ENCODE results near the gene KHK. TPM values are rescaled to one million over a fixed set of nuclear protein-coding genes. Genes with fewer than 3 reads are reported as not detected.
A peak's percentile ranks its signal among the peaks of the same experiment; 100 is the strongest.
"Not testable (repeated sequence)": the region's sequence is repeated elsewhere in the genome, so short reads cannot be mapped to it uniquely, and the experiment has no call there.

The KHK gene
- total RNA-seq, 1 donor from 2014 or later: 2.4 TPM

- no peak overlapping the region for H3K27ac Mint-ChIP-seq (ENCODE audit: unreplicated experiment)
These were observed 22.5 kb downstream of the KHK start for GRCh38 chr2:27109083-27109482.

DNA sequence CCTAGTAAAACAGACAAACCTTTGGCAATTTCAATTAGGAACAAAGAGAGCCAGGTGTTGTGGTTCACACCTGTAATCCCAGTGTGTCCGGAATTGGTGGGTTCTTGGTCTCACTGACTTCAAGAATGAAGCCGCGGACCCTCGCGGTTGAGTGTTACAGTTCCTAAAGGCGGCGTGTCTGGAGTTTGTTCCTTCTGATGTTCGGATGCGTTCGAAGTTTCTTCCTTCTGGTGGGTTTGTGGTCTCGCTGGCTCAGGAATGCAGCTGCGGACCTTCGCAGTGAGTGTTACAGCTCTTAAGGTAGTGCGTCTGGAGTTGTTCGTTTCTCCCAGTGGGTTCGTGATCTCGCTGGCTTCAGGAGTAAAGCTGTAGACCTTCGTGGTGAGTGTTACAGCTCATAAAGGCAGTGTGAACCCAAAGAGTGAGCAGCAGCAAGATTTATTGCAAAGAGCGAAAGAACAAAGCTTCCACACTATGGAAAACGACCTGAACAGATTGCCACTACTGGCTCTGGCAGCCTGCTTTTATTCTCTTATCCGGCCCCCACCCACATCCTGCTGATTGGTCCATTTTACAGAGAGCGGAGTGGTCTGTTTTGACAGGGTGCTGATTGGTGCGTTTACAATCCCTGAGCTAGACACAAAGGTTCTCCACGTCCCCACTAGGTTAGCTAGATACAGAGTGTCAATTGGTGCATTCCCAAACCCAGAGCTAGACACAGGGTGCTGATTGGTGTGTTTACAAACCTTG lies 24.2 kb downstream of the KHK start:
- H3K27me3 Mint-ChIP-seq (ENCODE audit: unreplicated experiment): peaks cover 37% of the 10 kb centered on the region
- H3K4me3 Mint-ChIP-seq (ENCODE audit: unreplicated experiment): not testable (repeated sequence)

More at GRCh38 chr2:27109083-27109482, 22.5 kb downstream of the KHK start:
- H3K4me1 Mint-ChIP-seq (ENCODE audit: unreplicated experiment): peaks cover 2% of the 10 kb centered on the region
- H3K4me3 Mint-ChIP-seq (ENCODE audit: unreplicated experiment): no peak overlapping the region
- H3K9me3 Mint-ChIP-seq (ENCODE audit: unreplicated experiment): no peaks in the 10 kb centered on the region
- H3K36me3 Mint-ChIP-seq (ENCODE audit: unreplicated experiment): no peaks in the 10 kb centered on the region
- no peak for DNase-seq (ENCODE audit: extremely low spot score, unreplicated experiment)
- TF ChIP-seq, protein P1, sequence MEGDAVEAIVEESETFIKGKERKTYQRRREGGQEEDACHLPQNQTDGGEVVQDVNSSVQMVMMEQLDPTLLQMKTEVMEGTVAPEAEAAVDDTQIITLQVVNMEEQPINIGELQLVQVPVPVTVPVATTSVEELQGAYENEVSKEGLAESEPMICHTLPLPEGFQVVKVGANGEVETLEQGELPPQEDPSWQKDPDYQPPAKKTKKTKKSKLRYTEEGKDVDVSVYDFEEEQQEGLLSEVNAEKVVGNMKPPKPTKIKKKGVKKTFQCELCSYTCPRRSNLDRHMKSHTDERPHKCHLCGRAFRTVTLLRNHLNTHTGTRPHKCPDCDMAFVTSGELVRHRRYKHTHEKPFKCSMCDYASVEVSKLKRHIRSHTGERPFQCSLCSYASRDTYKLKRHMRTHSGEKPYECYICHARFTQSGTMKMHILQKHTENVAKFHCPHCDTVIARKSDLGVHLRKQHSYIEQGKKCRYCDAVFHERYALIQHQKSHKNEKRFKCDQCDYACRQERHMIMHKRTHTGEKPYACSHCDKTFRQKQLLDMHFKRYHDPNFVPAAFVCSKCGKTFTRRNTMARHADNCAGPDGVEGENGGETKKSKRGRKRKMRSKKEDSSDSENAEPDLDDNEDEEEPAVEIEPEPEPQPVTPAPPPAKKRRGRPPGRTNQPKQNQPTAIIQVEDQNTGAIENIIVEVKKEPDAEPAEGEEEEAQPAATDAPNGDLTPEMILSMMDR (IDR thresholded peaks at IDR 0.05): no peak
- peaks cover 31% of the 10 kb centered on the region for H3K27me3 Mint-ChIP-seq (ENCODE audit: unreplicated experiment)

GRCh38 chr2:27111392-27112078 lies 25.0 kb downstream of the KHK start:
- not testable (repeated sequence) for H3K4me3 Mint-ChIP-seq (ENCODE audit: unreplicated experiment); H3K9me3 Mint-ChIP-seq (ENCODE audit: unreplicated experiment); H3K4me1 Mint-ChIP-seq (ENCODE audit: unreplicated experiment); H3K27ac Mint-ChIP-seq (ENCODE audit: unreplicated experiment); H3K36me3 Mint-ChIP-seq (ENCODE audit: unreplicated experiment)
- peaks cover 37% of the 10 kb centered on the region for H3K27me3 Mint-ChIP-seq (ENCODE audit: unreplicated experiment)
- peak; percentile 83 for DNase-seq (ENCODE audit: extremely low spot score, unreplicated experiment)

More for the DNA sequence above, 24.2 kb downstream of the KHK start:
- not testable (repeated sequence) for H3K36me3 Mint-ChIP-seq (ENCODE audit: unreplicated experiment); DNase-seq (ENCODE audit: extremely low spot score, unreplicated experiment); H3K9me3 Mint-ChIP-seq (ENCODE audit: unreplicated experiment); H3K27ac Mint-ChIP-seq (ENCODE audit: unreplicated experiment); H3K4me1 Mint-ChIP-seq (ENCODE audit: unreplicated experiment)

- DNase-seq (ENCODE audit: extremely low spot score, unreplicated experiment): no peak
- no peak overlapping the region for H3K27ac Mint-ChIP-seq (ENCODE audit: unreplicated experiment)
- H3K4me3 Mint-ChIP-seq (ENCODE audit: unreplicated experiment): no peak overlapping the region
- TF ChIP-seq, protein P1 (IDR thresholded peaks at IDR 0.05): no peak
- H3K4me1 Mint-ChIP-seq (ENCODE audit: unreplicated experiment): peaks cover 8% of the 10 kb centered on the region
- H3K9me3 Mint-ChIP-seq (ENCODE audit: unreplicated experiment): no peaks in the 10 kb centered on the region
- H3K36me3 Mint-ChIP-seq (ENCODE audit: unreplicated experiment): no peaks in the 10 kb centered on the region
- H3K27me3 Mint-ChIP-seq (ENCODE audit: unreplicated experiment): peaks cover 46% of the 10 kb centered on the region
These were observed 28.9 kb downstream of the KHK start for GRCh38 chr2:27115519-27115918.

DNA sequence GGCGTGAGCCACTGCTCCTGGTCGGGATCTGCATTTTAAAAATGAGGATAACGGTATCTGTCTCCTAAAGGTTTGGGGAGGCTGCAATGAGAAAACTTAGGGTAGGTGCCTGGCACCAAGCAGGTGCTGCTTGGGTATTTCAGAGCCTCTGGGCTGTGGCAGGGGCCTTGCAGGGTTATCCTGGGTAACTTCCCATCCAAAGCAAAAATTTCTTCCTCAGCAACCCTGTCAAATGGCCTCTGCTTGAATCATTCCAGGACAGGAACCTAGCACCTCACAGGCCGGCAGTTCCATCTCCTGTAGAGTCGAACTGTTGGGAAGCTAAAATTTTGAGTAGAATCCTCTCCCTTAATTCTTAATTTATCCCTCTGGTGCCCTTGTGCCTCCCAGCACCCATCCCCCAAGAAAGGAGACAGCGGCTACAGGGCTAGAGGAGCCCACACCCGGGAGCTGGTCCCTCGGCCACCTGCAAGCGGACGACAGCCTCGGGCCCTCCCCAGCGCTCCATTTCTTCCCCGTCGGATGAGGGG lies 31.5 kb downstream of the KHK start:
- Mint-ChIP-seq H3K36me3 (ENCODE audit: unreplicated experiment) (no peaks in the 10 kb centered on the region), H3K27ac (ENCODE audit: unreplicated experiment) (no peak overlapping the region), H3K27me3 (ENCODE audit: unreplicated experiment) (peaks cover 53% of the 10 kb centered on the region), H3K9me3 (ENCODE audit: unreplicated experiment) (no peaks in the 10 kb centered on the region), H3K4me3 (ENCODE audit: unreplicated experiment) (peak overlapping the region; percentile 26), H3K4me1 (ENCODE audit: unreplicated experiment) (peaks cover 9% of the 10 kb centered on the region)
- no peak for DNase-seq (ENCODE audit: extremely low spot score, unreplicated experiment)
- TF ChIP-seq, protein P1 (IDR thresholded peaks at IDR 0.05): no peak

Measured in osteocyte (in vitro differentiated cells).